Skeletal muscle satellite cell (primary cell): ENCODE data around the gene RTN4RL1.
A peak's percentile ranks its signal among the peaks of the same experiment; 100 is the strongest.

ENCODE experiments used
- H3K27me3 ChIP-seq: 2 replicates; pipeline ENCODE4 v1.7.0; 2013; ENCODE audit warnings: low read length; ENCODE audit not compliant: control insufficient read depth, insufficient read depth
- H3K36me3 ChIP-seq: 2 replicates; pipeline ENCODE4 v1.7.0; 2013; ENCODE audit warnings: mild to moderate bottlenecking, control low read depth, low read length; ENCODE audit not compliant: insufficient read depth
- H3K4me1 ChIP-seq: 2 replicates; pipeline ENCODE4 v1.7.0; 2013; ENCODE audit warnings: low read length; ENCODE audit not compliant: control insufficient read depth, insufficient read depth
- H3K4me2 ChIP-seq: 2 replicates; pipeline ENCODE4 v1.7.0; 2013; ENCODE audit warnings: mild to moderate bottlenecking, low read length
- H3K4me3 ChIP-seq: 2 replicates; pipeline ENCODE4 v1.7.0; 2013; ENCODE audit warnings: low read length
- H3K9ac ChIP-seq: 2 replicates; pipeline ENCODE4 v1.7.0; 2013; ENCODE audit warnings: mild to moderate bottlenecking, low read depth, low read length, moderate library complexity
- H3K9me3 ChIP-seq: replicated peaks from 2 replicates; pipeline ENCODE4 v1.7.0; 2013; ENCODE audit warnings: mild to moderate bottlenecking, control low read depth, low read length

RTN4RL1 gene

DNA sequence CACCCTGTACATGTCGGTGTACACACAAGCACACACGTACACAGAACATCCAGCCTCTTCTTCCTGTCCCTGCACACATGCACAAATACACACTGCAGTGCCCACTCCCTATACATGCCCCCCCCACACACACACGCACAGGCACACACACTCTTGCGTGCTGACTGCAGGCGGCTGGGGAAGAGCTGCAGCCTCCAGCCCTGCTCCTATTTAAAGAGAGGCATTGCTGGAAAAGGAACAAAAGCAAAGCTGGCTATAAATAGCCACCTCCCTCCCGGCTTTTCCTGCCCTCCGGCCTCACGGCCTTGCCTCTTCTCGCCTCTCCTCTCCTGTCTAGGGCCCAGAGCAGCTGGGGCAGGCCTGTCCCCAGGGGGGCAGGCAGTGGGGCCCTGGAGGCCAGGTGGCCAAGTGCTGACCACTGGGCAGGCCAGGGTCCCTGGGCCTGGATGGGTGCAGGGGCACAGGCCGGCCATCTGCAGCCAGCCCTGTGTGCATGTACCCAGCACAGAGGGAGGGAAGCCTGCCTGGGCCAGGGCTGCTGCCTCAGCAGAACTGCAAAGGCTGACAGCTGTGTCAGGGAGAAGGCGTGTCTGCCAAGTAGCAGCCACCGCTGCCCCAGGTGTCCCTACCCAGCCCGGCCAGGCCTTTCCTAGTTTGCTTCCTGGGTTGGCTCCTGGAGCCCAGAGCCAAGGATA lies 25.4 kb downstream of the RTN4RL1 start:
- Histone ChIP-seq H3K9me3 (no peaks in the 10 kb centered on the region), H3K4me1 (peaks cover 6% of the 10 kb centered on the region), H3K4me2 (no peak overlapping the region), H3K27me3 (peaks cover 27% of the 10 kb centered on the region), H3K9ac (no peak overlapping the region), H3K4me3 (no peak overlapping the region), H3K36me3 (no peaks in the 10 kb centered on the region)

DNA sequence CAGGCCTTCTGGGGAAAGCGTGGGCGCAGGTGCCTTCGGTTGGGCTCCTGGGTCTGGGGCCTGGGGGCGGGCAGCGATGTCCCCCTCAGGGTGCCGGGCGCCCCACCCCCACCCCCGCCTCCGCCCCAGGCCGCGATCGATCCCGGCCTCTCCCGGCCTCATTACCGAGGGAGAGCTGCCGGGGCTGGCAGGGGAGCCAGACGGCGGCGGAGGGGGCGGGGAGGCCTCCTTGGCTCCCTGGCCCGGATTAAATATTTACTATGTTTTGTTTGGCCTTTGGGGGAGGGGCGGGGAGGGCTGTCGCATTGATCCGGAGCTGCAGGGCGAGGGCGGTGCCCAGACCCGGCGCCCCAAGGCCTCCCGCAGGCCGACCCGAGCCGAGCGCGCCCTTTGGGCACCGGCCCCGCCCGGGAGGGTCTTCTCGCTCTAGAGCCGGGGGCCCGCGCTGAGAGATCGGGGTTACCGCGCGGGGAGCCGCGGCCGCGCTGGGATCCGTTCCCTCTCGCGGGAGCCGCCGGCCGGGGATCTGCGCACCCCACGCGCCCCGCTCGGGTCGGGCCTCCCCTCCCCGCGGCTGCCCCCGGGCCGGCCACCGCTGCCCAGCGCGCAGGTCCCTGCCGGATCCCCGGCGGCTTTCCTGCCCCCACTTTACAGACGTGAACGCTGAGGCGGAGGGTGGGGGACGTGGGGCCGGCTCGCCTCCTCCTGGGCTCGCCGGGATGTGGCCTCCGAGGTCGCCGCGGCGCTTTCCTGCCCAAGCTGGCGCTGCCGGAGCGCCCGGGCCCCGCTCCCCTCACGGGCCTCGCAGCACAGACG lies 27.0 kb downstream of the RTN4RL1 start:
- H3K9ac ChIP-seq = peak overlapping the region; percentile 59
- H3K4me1 ChIP-seq = peaks cover 6% of the 10 kb centered on the region

GRCh38 chr17:1997289-1997926 lies 27.7 kb downstream of the RTN4RL1 start:
- Histone ChIP-seq H3K36me3 (no peaks in the 10 kb centered on the region), H3K4me2 (no peak overlapping the region), H3K4me3 (no peak overlapping the region), H3K9ac (no peak overlapping the region), H3K4me1 (peaks cover 6% of the 10 kb centered on the region), H3K27me3 (peaks cover 33% of the 10 kb centered on the region), H3K9me3 (no peaks in the 10 kb centered on the region)

More for the DNA sequence above, 27.0 kb downstream of the RTN4RL1 start:
- Histone ChIP-seq H3K27me3 (peaks cover 32% of the 10 kb centered on the region), H3K4me3 (peak overlapping the region; percentile 61), H3K4me2 (peak overlapping the region; percentile 78), H3K9me3 (no peaks in the 10 kb centered on the region), H3K36me3 (no peaks in the 10 kb centered on the region)

DNA sequence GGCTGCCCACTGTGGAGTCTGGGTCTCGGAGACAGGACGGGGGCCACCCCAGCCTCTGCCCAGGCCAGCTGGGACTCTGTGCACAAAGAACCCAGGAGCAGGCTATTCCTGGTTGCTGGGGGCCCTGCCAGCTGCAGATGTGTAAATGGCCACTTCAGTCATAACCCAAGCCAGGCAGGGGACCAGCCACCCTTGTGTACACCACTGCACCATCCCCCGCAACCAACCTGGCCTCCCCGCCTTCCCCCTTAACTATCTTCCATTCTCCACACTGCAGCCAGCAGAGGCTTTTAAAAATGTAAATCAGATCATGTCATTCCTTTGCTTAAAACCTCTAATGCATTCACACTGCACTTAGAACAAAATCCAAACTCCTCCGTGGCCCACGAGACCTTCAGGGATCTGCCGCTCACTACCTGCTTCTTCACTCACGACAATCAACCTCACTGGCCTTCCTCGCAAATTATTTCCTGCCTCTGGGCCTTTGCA lies 28.3 kb downstream of the RTN4RL1 start:
- Histone ChIP-seq H3K36me3 (no peaks in the 10 kb centered on the region), H3K27me3 (peaks cover 34% of the 10 kb centered on the region), H3K4me3 (no peak overlapping the region), H3K4me2 (no peak overlapping the region), H3K9me3 (no peaks in the 10 kb centered on the region), H3K9ac (no peak overlapping the region), H3K4me1 (peaks cover 6% of the 10 kb centered on the region)

GRCh38 chr17:1995907-1996799 lies 29.0 kb downstream of the RTN4RL1 start:
- Histone ChIP-seq H3K36me3 (no peaks in the 10 kb centered on the region), H3K27me3 (peaks cover 38% of the 10 kb centered on the region), H3K4me3 (no peak overlapping the region), H3K9ac (no peak overlapping the region), H3K9me3 (no peaks in the 10 kb centered on the region), H3K4me1 (peaks cover 6% of the 10 kb centered on the region), H3K4me2 (no peak overlapping the region)

DNA sequence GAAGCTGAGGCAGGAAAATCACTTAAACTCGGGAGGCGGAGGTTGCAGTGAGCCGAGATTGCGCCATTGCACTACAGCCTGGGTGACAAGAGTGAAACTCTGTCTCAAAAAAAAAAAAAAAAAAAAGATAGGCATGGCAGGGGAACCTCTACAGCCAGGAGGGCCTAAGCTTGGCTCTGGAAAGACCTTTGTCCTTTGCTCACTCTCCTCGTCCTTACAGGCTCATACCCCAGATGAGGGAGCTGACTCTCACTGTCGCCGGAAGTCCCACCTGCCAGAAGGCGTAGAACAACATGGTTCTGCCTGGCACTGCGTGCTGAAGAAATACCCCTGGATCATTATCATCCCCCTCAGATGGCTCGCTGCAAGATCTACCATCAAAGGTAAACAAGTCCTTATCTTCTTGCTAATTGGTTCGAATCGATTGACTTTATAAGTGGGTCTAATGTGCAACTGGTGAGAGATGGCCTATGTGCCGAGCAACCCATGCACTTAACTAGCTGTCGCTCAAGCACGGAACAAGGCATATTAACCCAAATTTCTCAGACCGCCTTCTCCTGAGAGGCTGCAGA lies 29.7 kb downstream of the RTN4RL1 start:
- Histone ChIP-seq H3K4me1 (peaks cover 6% of the 10 kb centered on the region), H3K4me3 (no peak overlapping the region), H3K9ac (no peak overlapping the region), H3K4me2 (no peak overlapping the region), H3K9me3 (no peaks in the 10 kb centered on the region), H3K36me3 (no peaks in the 10 kb centered on the region), H3K27me3 (peaks cover 38% of the 10 kb centered on the region)

DNA sequence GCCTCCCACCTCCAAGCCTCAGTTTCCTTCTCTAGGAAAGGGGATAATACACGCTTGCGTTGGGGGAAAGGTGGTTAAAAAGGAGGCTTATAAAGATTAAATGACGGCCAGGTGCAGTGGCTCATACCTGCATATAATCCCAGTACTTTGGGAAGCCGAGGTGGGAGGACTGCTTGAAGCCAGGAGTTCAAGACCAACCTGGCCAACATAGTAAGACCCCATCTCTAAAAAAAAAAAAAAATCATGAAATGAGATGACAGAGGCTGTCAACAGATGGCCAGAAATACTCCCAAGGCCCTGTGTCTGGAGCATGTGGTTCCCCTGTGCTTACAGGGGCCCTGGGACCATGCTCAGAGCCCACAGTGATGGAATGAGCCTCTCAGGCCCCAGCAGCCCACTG lies 30.4 kb downstream of the RTN4RL1 start:
- peaks cover 38% of the 10 kb centered on the region for H3K27me3 ChIP-seq
- H3K4me3 ChIP-seq = no peak overlapping the region
- H3K9ac ChIP-seq = no peak overlapping the region
- no peak overlapping the region for H3K4me2 ChIP-seq
- peaks cover 4% of the 10 kb centered on the region for H3K4me1 ChIP-seq
- no peaks in the 10 kb centered on the region for H3K9me3 ChIP-seq
- no peaks in the 10 kb centered on the region for H3K36me3 ChIP-seq

GRCh38 chr17:1992541-1992940 lies 32.6 kb downstream of the RTN4RL1 start:
- H3K4me2 ChIP-seq = no peak overlapping the region
- H3K9me3 ChIP-seq = no peaks in the 10 kb centered on the region
- H3K9ac ChIP-seq = no peak overlapping the region
- H3K36me3 ChIP-seq = no peaks in the 10 kb centered on the region
- peaks cover 38% of the 10 kb centered on the region for H3K27me3 ChIP-seq
- no peak overlapping the region for H3K4me3 ChIP-seq
- H3K4me1 ChIP-seq = peaks cover 13% of the 10 kb centered on the region

DNA sequence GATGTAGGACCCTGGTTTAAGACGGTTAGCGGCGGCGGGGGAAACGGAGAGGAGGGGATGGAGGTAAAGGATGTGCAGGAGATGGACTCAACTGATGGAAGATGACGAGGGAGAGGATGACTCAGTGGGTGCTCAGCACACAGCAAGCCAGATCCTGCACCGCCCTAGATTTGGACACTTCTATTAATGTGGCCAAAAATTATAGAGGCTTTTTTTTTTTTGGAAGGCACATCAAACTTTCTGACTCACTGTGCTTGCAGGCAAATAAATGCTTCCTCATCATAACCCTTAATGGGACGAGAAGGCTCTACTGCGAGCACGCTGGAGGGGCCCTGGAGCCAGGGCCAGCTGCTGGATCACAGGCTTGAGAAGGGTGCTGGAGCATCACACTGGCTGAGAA lies 36.0 kb downstream of the RTN4RL1 start:
- H3K9me3 ChIP-seq = no peaks in the 10 kb centered on the region
- peak overlapping the region; percentile 70 for H3K4me2 ChIP-seq
- H3K4me1 ChIP-seq = peaks cover 13% of the 10 kb centered on the region
- no peaks in the 10 kb centered on the region for H3K36me3 ChIP-seq
- H3K4me3 ChIP-seq = peak overlapping the region; percentile 28
- H3K27me3 ChIP-seq = peaks cover 15% of the 10 kb centered on the region
- H3K9ac ChIP-seq = no peak overlapping the region

GRCh38 chr17:1986783-1987451 lies 38.2 kb downstream of the RTN4RL1 start:
- Histone ChIP-seq H3K4me3 (no peak overlapping the region), H3K9ac (no peak overlapping the region), H3K27me3 (peaks cover 16% of the 10 kb centered on the region), H3K4me1 (peaks cover 13% of the 10 kb centered on the region), H3K36me3 (no peaks in the 10 kb centered on the region), H3K9me3 (no peaks in the 10 kb centered on the region), H3K4me2 (no peak overlapping the region)
